Fibroblast of pulmonary artery (primary cell): ENCODE measurements around the gene MOB3A.
A peak's percentile ranks its signal among the peaks of the same experiment; 100 is the strongest.

Source experiments
- DNase-seq: peaks from one replicate; pipeline ENCODE4 v3.0.0-alpha.2; 2010; ENCODE audit warnings: low read depth
- H3K4me3 ChIP-seq: replicated peaks from 2 replicates; pipeline ENCODE4 v1.5.1; 2011; ENCODE audit warnings: low read depth, mild to moderate bottlenecking, control low read depth, low read length, moderate library complexity
- CTCF ChIP-seq: IDR thresholded peaks from 2 replicates; pipeline ENCODE4 v1.5.1; 2011; ENCODE audit warnings: mild to moderate bottlenecking, control low read depth, low read length, inconsistent platforms; ENCODE audit errors: missing control alignments

The MOB3A gene

GRCh38 chr19:2113439-2114211 lies 17.5 kb upstream of the MOB3A start:
- DNase-seq = peak; percentile 30
- H3K4me3 ChIP-seq = no peak overlapping the region
- TF ChIP-seq CTCF = no peak

- no peak for DNase-seq
- TF ChIP-seq CTCF = no peak
- H3K4me3 ChIP-seq = no peak overlapping the region
Observed at GRCh38 chr19:2112516-2113320, 16.6 kb upstream of the MOB3A start.

GRCh38 chr19:2111886-2112285 lies 15.8 kb upstream of the MOB3A start:
- TF ChIP-seq CTCF = no peak
- H3K4me3 ChIP-seq = no peak overlapping the region
- no peak for DNase-seq

GRCh38 chr19:2111425-2111824 lies 15.3 kb upstream of the MOB3A start:
- no peak for DNase-seq
- no peak for TF ChIP-seq CTCF
- H3K4me3 ChIP-seq = no peak overlapping the region

GRCh38 chr19:2110822-2111221 lies 14.7 kb upstream of the MOB3A start:
- H3K4me3 ChIP-seq = no peak overlapping the region

More at GRCh38 chr19:2110822-2111221, 14.7 kb upstream of the MOB3A start:
- no peak for DNase-seq
- TF ChIP-seq CTCF = no peak
